Astrocyte (in vitro differentiated cells and primary cell): ENCODE results near the gene MAPK12. TPM values are rescaled to one million over a fixed set of nuclear protein-coding genes. Genes with fewer than 3 reads are reported as not detected.

Experiments
- DNase-seq: peaks from one replicate; pipeline ENCODE4 v3.0.0-alpha.2; 2010; ENCODE audit warnings: low read depth
- FAIRE-seq: peaks from 2 replicates; lab custom pipeline; 2011; peaks lifted over from hg19 to GRCh38; lab: Jason Lieb, UNC
- H2AFZ ChIP-seq: 2 replicates; pipeline ENCODE4 v1.6.0; 2012; ENCODE audit warnings: low read depth, low read length, inconsistent platforms
- H3K27ac ChIP-seq: 2 replicates; pipeline ENCODE4 v1.5.1; 2011; ENCODE audit warnings: low read depth, low read length, inconsistent platforms
- H3K27me3 ChIP-seq: 2 replicates; pipeline ENCODE4 v1.6.0; 2011; ENCODE audit warnings: low read length, inconsistent platforms; ENCODE audit not compliant: insufficient read depth
- H3K36me3 ChIP-seq: 2 replicates; pipeline ENCODE4 v1.5.1; 2011; ENCODE audit warnings: low read length, inconsistent platforms; ENCODE audit not compliant: insufficient read depth
- H3K4me1 ChIP-seq: 2 replicates; pipeline ENCODE4 v1.5.1; 2011; ENCODE audit warnings: low read length, inconsistent platforms; ENCODE audit not compliant: insufficient read depth
- H3K4me2 ChIP-seq: 2 replicates; pipeline ENCODE4 v1.6.0; 2012; ENCODE audit warnings: low read length, inconsistent platforms
- H3K4me3 ChIP-seq: 2 replicates; pipeline ENCODE4 v1.5.1; 2011; ENCODE audit warnings: low read depth, mild to moderate bottlenecking, low read length, inconsistent platforms; ENCODE audit not compliant: insufficient read depth
- H3K79me2 ChIP-seq: 2 replicates; pipeline ENCODE4 v1.6.0; 2012; ENCODE audit warnings: mild to moderate bottlenecking, low read length, inconsistent platforms; ENCODE audit not compliant: insufficient read depth
- H3K9ac ChIP-seq: 2 replicates; pipeline ENCODE4 v1.6.0; 2012; ENCODE audit warnings: mild to moderate bottlenecking, low read length, inconsistent platforms
- H3K9me3 ChIP-seq: 2 replicates; pipeline ENCODE4 v1.5.1; 2012; ENCODE audit warnings: low read depth, mild to moderate bottlenecking, low read length, inconsistent platforms; ENCODE audit not compliant: insufficient read depth
- H4K20me1 ChIP-seq: 2 replicates; pipeline ENCODE4 v1.6.0; 2012; ENCODE audit warnings: low read length, inconsistent platforms; ENCODE audit not compliant: insufficient read depth
- H3K27ac Mint-ChIP-seq: one replicate; pipeline ENCODE4 v1.8.0; 2021; ENCODE audit warnings: mild to moderate bottlenecking, mixed read lengths; ENCODE audit not compliant: unreplicated experiment
- H3K27me3 Mint-ChIP-seq: one replicate; pipeline ENCODE4 v1.8.0; 2021; ENCODE audit warnings: low read depth, mixed read lengths; ENCODE audit not compliant: unreplicated experiment
- H3K36me3 Mint-ChIP-seq: one replicate; pipeline ENCODE4 v1.8.0; 2021; ENCODE audit warnings: low read depth, mixed read lengths; ENCODE audit not compliant: unreplicated experiment
- H3K4me1 Mint-ChIP-seq: one replicate; pipeline ENCODE4 v1.8.0; 2021; ENCODE audit warnings: low read depth, mixed read lengths; ENCODE audit not compliant: unreplicated experiment
- H3K4me3 Mint-ChIP-seq: one replicate; pipeline ENCODE4 v1.8.0; 2021; ENCODE audit warnings: mild to moderate bottlenecking, moderate library complexity, mixed read lengths; ENCODE audit not compliant: unreplicated experiment
- H3K9me3 Mint-ChIP-seq: one replicate; pipeline ENCODE4 v1.8.0; 2021; ENCODE audit warnings: mild to moderate bottlenecking, mixed read lengths; ENCODE audit not compliant: unreplicated experiment
- EZH2 ChIP-seq: IDR thresholded peaks from 2 replicates; pipeline ENCODE4 v1.6.1; 2012; ENCODE audit warnings: mild to moderate bottlenecking, low read length, inconsistent platforms; ENCODE audit not compliant: insufficient read depth
- total RNA-seq: library from RNA; stranded (reverse); gene quantifications from 2 replicates; pipeline ENCODE4 v1.2.1, GENCODE V29; 2021
- TF ChIP-seq, protein P1 (sequence below): IDR thresholded peaks from 2 replicates; pipeline ENCODE4 v1.5.1; 2011; ENCODE audit warnings: low read depth, mild to moderate bottlenecking, inconsistent platforms, low read length, moderate library complexity; ENCODE audit not compliant: insufficient read depth

Gene MAPK12
- total RNA-seq, 1 donor from 2014 or later: 36.4 TPM

DNA sequence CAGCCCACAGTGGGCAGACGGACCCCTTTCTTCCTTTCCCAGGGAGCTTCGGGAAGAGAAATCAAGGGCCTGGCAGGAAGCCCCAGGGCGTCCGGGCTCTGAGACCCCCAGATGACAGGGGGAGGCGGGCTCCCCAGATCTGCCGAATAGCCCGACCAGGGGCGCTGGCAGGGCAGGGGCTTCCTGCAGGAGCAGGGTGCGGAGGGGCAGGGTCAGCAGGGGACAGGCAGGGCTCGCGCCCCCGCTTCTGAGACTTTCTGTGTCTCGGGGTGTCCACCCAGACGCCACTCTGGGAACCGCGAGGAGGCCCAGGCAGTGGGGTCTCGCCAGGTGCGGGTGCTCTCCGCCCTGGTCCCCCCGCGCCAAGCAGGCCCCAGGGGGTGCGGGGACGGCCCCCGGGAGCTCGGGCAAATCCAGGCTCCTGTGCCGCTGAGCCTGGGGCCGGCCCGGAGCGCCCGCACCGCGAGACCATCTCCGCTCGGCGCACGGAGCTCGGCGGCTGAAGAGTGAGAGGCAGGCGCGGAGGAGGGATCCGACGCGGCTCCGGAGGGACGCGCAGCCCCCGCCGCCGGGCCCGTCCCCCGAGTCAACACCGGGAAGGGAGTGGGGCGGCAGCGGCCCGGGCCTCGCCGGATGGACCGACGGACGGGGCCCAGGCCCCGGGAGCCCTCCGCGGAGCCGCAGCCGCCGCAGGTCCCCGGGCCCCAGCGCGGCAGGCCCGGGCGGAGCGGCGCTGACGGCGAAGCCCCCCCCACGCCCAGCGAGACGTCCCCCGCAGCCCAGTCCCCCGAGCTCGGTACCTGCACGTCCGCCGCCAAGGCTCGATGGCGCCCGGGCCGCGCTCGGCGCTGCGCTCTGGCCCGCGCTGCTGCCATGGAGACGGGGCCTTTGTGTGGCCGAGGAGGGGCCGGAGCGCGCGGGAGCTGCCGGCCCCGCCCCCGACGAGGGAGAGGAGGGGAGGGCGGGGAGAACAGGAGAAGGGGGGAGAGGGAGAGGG is 45.6 kb upstream of the MAPK12 start, which contains the start of gene PLXNB2:
TSS of gene PLXNB2 (minus strand) at position 894 of the 997 bp plus-strand sequence. CDS start 17,062 bp downstream, outside the sequence.
- Histone ChIP-seq H3K4me2 (peak within 1 kb of the TSS; percentile 100), H2AFZ (no peak within 1 kb of the TSS), H4K20me1 (peaks cover 36% of the 10 kb centered on the region), H3K36me3 (no peaks in the 10 kb centered on the region), H3K27me3 (no peaks in the 10 kb centered on the region), H3K4me3 (peak within 1 kb of the TSS; percentile 78), H3K79me2 (peaks cover 51% of the 10 kb centered on the region), H3K27ac (peak within 1 kb of the TSS; percentile 82), H3K9ac (peak within 1 kb of the TSS; percentile 96), H3K4me1 (peaks cover 57% of the 10 kb centered on the region), H3K9me3 (no peaks in the 10 kb centered on the region)
- peak within 1 kb of the TSS; percentile 94 for H3K27ac Mint-ChIP-seq
- H3K9me3 Mint-ChIP-seq: no peaks in the 10 kb centered on the region
- H3K4me3 Mint-ChIP-seq: peak within 1 kb of the TSS; percentile 69
- H3K4me1 Mint-ChIP-seq: peaks cover 21% of the 10 kb centered on the region
- FAIRE-seq (no peak), DNase-seq (peak; percentile 57)
- H3K27me3 Mint-ChIP-seq: no peaks in the 10 kb centered on the region
- TF ChIP-seq EZH2: no peak
- TF ChIP-seq, protein P1, sequence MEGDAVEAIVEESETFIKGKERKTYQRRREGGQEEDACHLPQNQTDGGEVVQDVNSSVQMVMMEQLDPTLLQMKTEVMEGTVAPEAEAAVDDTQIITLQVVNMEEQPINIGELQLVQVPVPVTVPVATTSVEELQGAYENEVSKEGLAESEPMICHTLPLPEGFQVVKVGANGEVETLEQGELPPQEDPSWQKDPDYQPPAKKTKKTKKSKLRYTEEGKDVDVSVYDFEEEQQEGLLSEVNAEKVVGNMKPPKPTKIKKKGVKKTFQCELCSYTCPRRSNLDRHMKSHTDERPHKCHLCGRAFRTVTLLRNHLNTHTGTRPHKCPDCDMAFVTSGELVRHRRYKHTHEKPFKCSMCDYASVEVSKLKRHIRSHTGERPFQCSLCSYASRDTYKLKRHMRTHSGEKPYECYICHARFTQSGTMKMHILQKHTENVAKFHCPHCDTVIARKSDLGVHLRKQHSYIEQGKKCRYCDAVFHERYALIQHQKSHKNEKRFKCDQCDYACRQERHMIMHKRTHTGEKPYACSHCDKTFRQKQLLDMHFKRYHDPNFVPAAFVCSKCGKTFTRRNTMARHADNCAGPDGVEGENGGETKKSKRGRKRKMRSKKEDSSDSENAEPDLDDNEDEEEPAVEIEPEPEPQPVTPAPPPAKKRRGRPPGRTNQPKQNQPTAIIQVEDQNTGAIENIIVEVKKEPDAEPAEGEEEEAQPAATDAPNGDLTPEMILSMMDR: no peak
- peaks cover 2% of the 10 kb centered on the region for H3K36me3 Mint-ChIP-seq

DNA sequence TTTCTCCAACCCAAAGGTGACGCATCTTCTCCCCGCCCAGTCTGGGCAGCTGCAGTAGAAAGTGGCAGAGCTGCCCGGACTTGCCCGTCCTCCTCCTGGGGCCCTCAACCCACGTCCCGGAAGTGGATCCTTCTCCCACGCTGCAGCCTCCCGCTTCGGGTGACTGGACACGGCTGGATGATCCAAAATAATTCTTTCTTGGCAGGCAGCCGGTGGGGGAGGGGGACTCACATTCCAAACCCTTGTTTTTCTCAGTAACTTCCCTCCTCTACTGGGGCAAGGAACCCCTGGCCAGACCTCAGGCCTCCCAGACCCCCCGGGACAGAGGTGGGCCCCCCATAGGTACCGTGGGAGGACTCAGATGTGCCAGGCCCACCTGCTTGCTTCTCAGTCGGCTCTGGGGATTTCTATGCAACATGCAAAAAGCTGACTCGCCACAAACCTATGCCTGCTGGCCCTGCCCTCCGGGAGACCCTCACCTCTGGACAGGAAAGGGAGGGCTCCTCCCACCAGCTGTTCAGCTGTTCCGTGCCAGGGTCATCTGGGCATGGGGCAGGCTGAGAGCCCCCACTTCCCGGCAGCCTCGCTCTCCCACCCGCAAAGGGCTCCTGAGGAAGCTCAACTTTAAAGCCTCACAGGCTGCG is 44.6 kb upstream of the MAPK12 start:
- TF ChIP-seq, protein P1: no peak
- no peak for TF ChIP-seq EZH2
- Histone ChIP-seq H3K4me3 (peak overlapping the region; percentile 78), H3K4me1 (peaks cover 66% of the 10 kb centered on the region), H3K9ac (peak overlapping the region; percentile 96), H2AFZ (no peak overlapping the region), H3K9me3 (no peaks in the 10 kb centered on the region), H3K4me2 (peak overlapping the region; percentile 100), H3K79me2 (peaks cover 61% of the 10 kb centered on the region), H4K20me1 (peaks cover 46% of the 10 kb centered on the region), H3K27ac (peak overlapping the region; percentile 82), H3K27me3 (no peaks in the 10 kb centered on the region), H3K36me3 (no peaks in the 10 kb centered on the region)
- Mint-ChIP-seq H3K36me3 (peaks cover 3% of the 10 kb centered on the region), H3K27me3 (no peaks in the 10 kb centered on the region), H3K4me1 (peaks cover 28% of the 10 kb centered on the region), H3K4me3 (peak overlapping the region; percentile 93), H3K27ac (peak overlapping the region; percentile 99), H3K9me3 (no peaks in the 10 kb centered on the region)
- DNase-seq: peak; percentile 91
- peak; percentile 62 for FAIRE-seq
